ENCODE measurements around the gene PDZD4.

The PDZD4 gene

GRCh38 chrX:153829799-153830639, at the start of gene PDZD4:
PDZD4 (minus strand) TSS chrX:153830544; CDS start chrX:153830298, 246 bp downstream.
- TF ChIP-seq, protein P1, sequence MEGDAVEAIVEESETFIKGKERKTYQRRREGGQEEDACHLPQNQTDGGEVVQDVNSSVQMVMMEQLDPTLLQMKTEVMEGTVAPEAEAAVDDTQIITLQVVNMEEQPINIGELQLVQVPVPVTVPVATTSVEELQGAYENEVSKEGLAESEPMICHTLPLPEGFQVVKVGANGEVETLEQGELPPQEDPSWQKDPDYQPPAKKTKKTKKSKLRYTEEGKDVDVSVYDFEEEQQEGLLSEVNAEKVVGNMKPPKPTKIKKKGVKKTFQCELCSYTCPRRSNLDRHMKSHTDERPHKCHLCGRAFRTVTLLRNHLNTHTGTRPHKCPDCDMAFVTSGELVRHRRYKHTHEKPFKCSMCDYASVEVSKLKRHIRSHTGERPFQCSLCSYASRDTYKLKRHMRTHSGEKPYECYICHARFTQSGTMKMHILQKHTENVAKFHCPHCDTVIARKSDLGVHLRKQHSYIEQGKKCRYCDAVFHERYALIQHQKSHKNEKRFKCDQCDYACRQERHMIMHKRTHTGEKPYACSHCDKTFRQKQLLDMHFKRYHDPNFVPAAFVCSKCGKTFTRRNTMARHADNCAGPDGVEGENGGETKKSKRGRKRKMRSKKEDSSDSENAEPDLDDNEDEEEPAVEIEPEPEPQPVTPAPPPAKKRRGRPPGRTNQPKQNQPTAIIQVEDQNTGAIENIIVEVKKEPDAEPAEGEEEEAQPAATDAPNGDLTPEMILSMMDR (IDR thresholded peaks at IDR 0.05; ENCODE audit: low read depth, low read length, missing control alignments), result no peak
- DNase-seq (ENCODE audit: extremely low read depth, low read depth), result no peak
- H3K4me3 ChIP-seq (replicated peaks; ENCODE audit: low read depth, low read length), result no peak within 1 kb of the TSS

DNA sequence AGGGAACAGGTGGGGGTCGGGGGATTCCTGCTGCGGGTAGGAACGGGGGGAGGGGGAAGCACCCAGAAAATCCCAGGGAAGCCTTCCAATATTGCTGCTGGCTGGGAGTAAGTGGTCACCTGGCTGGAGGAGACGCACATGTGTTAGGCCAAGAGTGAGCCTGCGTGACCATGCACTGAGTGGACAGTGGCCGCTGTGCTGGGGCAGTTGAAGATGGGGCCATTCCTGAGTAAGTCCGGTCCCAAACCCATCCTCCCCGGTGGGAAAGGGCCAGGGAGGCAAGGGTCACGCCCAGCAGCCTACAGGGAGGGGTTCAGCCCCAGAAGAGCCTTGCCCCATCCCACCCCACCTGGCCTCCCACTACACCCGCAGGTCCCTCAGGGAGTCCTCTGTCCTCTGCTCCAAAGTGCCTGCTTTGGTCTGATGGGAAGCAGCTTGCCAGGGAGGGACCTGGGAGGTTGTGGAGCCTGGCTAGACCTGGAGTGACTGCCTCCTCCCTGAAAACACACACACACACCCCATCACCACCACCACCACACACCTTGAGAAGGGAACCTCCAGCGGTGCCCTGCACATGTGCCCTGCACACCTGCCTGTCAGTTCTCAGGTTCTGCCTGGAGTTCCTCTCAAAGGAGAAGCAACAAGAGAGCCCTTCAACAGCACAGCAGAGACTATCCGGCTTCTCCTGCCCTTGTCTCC, 49.5 kb upstream of the PDZD4 start:
- TF ChIP-seq, protein P1 (IDR thresholded peaks at IDR 0.05; ENCODE audit: low read depth, low read length, missing control alignments), result no peak
- no peak overlapping the region for H3K4me3 ChIP-seq (replicated peaks; ENCODE audit: low read depth, low read length)
- no peak for DNase-seq (ENCODE audit: extremely low read depth, low read depth)

GRCh38 chrX:153878969-153879653, 48.8 kb upstream of the PDZD4 start:
- no peak for DNase-seq (ENCODE audit: extremely low read depth, low read depth)
- no peak overlapping the region for H3K4me3 ChIP-seq (replicated peaks; ENCODE audit: low read depth, low read length)
- TF ChIP-seq, protein P1 (IDR thresholded peaks at IDR 0.05; ENCODE audit: low read depth, low read length, missing control alignments), result no peak

DNA sequence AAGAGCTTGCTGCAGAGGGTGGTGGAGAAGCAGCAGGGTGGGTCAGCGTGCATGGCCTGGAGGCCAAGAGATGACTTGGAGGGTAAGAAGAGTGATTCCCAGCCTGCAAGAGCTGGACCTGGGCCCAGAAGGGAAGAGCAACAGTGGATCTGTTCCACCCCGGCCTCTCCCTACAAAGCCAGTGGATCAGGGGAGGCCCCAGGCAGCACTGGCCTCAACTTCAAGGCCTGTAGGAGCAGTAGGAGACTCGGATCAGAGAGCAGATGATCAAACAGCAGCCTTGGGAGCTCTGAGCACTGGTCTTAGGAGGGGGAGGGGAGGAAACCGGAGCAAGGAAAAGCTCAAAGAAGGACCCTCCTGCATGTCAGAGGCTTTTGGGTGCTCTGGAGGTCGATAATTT, 48.0 kb upstream of the PDZD4 start:
- no peak overlapping the region for H3K4me3 ChIP-seq (replicated peaks; ENCODE audit: low read depth, low read length)
- DNase-seq (ENCODE audit: extremely low read depth, low read depth), result no peak
- TF ChIP-seq, protein P1 (IDR thresholded peaks at IDR 0.05; ENCODE audit: low read depth, low read length, missing control alignments), result no peak

DNA sequence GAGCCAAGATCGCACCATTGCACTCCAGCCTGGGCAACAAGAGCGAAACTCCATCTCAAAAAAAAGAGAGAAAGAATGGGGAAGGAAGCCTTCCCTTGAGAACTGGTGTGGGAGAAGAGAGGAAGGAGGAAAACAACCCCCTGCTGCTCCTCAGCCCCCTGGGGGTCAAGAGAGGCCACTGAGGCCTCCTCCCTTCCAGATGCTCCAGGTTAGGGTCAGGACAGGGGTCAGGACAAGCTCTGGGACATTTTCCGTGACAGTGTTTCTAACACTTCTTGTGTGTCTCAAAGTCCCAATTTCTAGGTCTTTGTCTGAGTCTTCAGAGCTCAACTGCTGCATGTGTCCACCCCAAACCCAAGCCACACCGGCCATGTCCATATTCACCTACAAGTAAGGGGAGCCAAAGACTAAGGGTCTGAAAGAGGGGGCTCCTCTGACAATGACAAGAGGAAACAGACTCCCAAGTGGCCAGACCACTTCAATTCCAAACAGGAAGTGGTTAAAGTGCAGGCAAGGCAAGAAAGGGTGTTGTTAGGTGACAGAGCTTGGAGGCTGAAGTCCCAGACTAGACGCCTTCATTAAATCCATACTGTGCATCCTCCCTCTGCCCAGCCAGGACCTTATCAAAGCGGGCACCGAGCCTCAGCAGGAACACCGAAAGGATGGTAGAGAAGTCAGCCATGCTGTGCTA, 47.4 kb upstream of the PDZD4 start:
- DNase-seq (ENCODE audit: extremely low read depth, low read depth), result no peak
- H3K4me3 ChIP-seq (replicated peaks; ENCODE audit: low read depth, low read length), result no peak overlapping the region
- TF ChIP-seq, protein P1 (IDR thresholded peaks at IDR 0.05; ENCODE audit: low read depth, low read length, missing control alignments), result no peak

GRCh38 chrX:153876112-153876491, 45.8 kb upstream of the PDZD4 start:
- TF ChIP-seq, protein P1 (IDR thresholded peaks at IDR 0.05; ENCODE audit: low read depth, low read length, missing control alignments), result no peak
- DNase-seq (ENCODE audit: extremely low read depth, low read depth), result no peak
- H3K4me3 ChIP-seq (replicated peaks; ENCODE audit: low read depth, low read length), result no peak overlapping the region

All from HFF-Myc (cell line).